K562 (cell line): ENCODE results near the gene ACOT9. TPM values are rescaled to one million over a fixed set of nuclear protein-coding genes. Genes with fewer than 3 reads are reported as not detected.

Experiments used
- ATAC-seq: fragments of 200-7000 bp; cut with Tn5 transposase; 3 replicates; pipeline ENCODE4 v1.9.1; 2020; ENCODE audit warnings: moderate library complexity
- BruUV-seq: library from RNA; stranded (reverse); fragments of 400-500 nt; replicated peaks from 2 replicates; lab custom pipeline; 2021; lab: Mats Ljungman, UMichigan
- CTCF ChIA-PET: fragments of 300-600 bp; formaldehyde crosslinking; extraction: SDS; loops from one replicate; lab custom pipeline; 2021; ENCODE audit warnings: low intra/inter-chr PET ratio; lab: Yijun Ruan, JAX
- POLR2A ChIA-PET: fragments of 300-600, 350-650 bp; sonication (Branson Sonifier 250); formaldehyde crosslinking; extraction: SDS; loops from one replicate; lab custom pipeline; 2021; ENCODE audit warnings: antibody characterized with exemption, inconsistent platforms; lab: Yijun Ruan, JAX
- DNase-seq, 4 experiments: peaks; one replicate each; pipeline versions ENCODE4 v3.0.0 to v3.0.0-alpha.2; 2011 to 2018; ENCODE audit warnings: low spot score in 3 of 4, mixed read lengths in 3 of 4; ENCODE audit errors: extremely low read depth in 1 of 4
- FAIRE-seq: peaks from 2 replicates; lab custom pipeline; 2011; peaks lifted over from hg19 to GRCh38; lab: Jason Lieb, UNC
- H2AFZ ChIP-seq: 2 replicates; pipeline ENCODE4 v1.6.0; 2011; ENCODE audit warnings: low read depth, low read length, control low read depth, inconsistent platforms
- H3K27ac ChIP-seq: fragments of 200-600 bp; 3 replicates; pipeline ENCODE4 v1.8.0; 2011; ENCODE audit warnings: low read depth, mild to moderate bottlenecking, control low read depth, inconsistent platforms, low read length, moderate library complexity, mixed read lengths; ENCODE audit errors: extremely low read depth
- H3K27me3 ChIP-seq, 2 experiments: fragments of 300-600 bp in 1 of 2; 2 replicates in 1 of 2; 3 replicates in 1 of 2; pipeline versions ENCODE4 v1.6.0 to v1.8.0; 2011; ENCODE audit warnings: inconsistent platforms in 2 of 2, low read length in 2 of 2, mild to moderate bottlenecking in 1 of 2, mixed read lengths in 1 of 2, moderate library complexity in 1 of 2; ENCODE audit not compliant: control insufficient read depth in 2 of 2, insufficient read depth in 2 of 2
- H3K36me3 ChIP-seq: fragments of 300-600 bp; 3 replicates; pipeline ENCODE4 v1.8.0; 2011; ENCODE audit warnings: mild to moderate bottlenecking, low read length, inconsistent platforms; ENCODE audit not compliant: control insufficient read depth, insufficient read depth
- H3K4me1 ChIP-seq, 2 experiments: fragments of 200-600 bp in 1 of 2; replicated peaks in 1 of 2; 2 replicates in 1 of 2; 3 replicates in 1 of 2; pipeline versions ENCODE4 v1.5.1 to v1.8.0; 2011; ENCODE audit warnings: inconsistent platforms in 2 of 2, low read length in 2 of 2, mild to moderate bottlenecking in 1 of 2, mixed read lengths in 1 of 2, moderate library complexity in 1 of 2; ENCODE audit not compliant: control insufficient read depth in 2 of 2, insufficient read depth in 2 of 2
- H3K4me2 ChIP-seq: 2 replicates; pipeline ENCODE4 v1.6.1; 2011; ENCODE audit warnings: low read length, control low read depth, inconsistent platforms, mixed read lengths; ENCODE audit not compliant: insufficient read depth
- H3K4me3 ChIP-seq: fragments of 200-600 bp; sonication (generic), shearing (Covaris generic); 2 replicates; pipeline ENCODE4 v1.5.1; 2016; ENCODE audit warnings: control low read depth, inconsistent platforms
- H3K79me2 ChIP-seq: fragments of 200-600 bp; 3 replicates; pipeline ENCODE4 v1.8.0; 2011; ENCODE audit warnings: low read length, inconsistent platforms; ENCODE audit not compliant: control insufficient read depth, insufficient read depth
- H3K9ac ChIP-seq, 2 experiments: 2 replicates each; pipeline versions ENCODE4 v1.6.0 to v1.6.1; 2011; ENCODE audit warnings: low read depth in 2 of 2, low read length in 2 of 2, control low read depth in 1 of 2, inconsistent platforms in 1 of 2, mild to moderate bottlenecking in 1 of 2, mixed read lengths in 1 of 2; ENCODE audit not compliant: insufficient read depth in 1 of 2
- H3K9me1 ChIP-seq: one replicate; pipeline ENCODE4 v1.6.0; 2011; ENCODE audit warnings: inconsistent platforms, mild to moderate bottlenecking, low read length, moderate library complexity; ENCODE audit not compliant: control insufficient read depth, insufficient read depth
- H3K9me3 ChIP-seq: replicated peaks from 2 replicates; pipeline ENCODE4 v1.5.1; 2011; ENCODE audit warnings: low read depth, low read length, inconsistent platforms; ENCODE audit not compliant: control insufficient read depth, insufficient read depth
- H4K20me1 ChIP-seq: replicated peaks from 2 replicates; pipeline ENCODE4 v1.6.1; 2011; ENCODE audit warnings: low read length, inconsistent platforms, mixed read lengths; ENCODE audit not compliant: control insufficient read depth, insufficient read depth
- CREB3 ChIP-seq: fragments of 450-650 bp; conservative IDR thresholded peaks from 2 replicates; pipeline ENCODE4 v1.6.1; 2016; ENCODE audit warnings: missing genetic modification characterization, low read depth, mild to moderate bottlenecking, missing compliant biosample characterization, moderate library complexity
- DIDO1 ChIP-seq: fragments of 450-650 bp; IDR thresholded peaks from 2 replicates; pipeline ENCODE4 v1.6.1; 2016; ENCODE audit warnings: low read depth, missing biosample characterization, missing genetic modification characterization
- ELK1 ChIP-seq: sonication (generic); formaldehyde crosslinking; IDR thresholded peaks from 2 replicates; pipeline ENCODE4 v1.8.1; 2022; ENCODE audit warnings: missing genetic modification reagents
- ETS1 ChIP-seq: conservative IDR thresholded peaks from 2 replicates; pipeline ENCODE4 v1.6.1; 2011; ENCODE audit warnings: low read depth, mild to moderate bottlenecking, low read length; ENCODE audit not compliant: control insufficient read depth
- GTF2F1 ChIP-seq: IDR thresholded peaks from 2 replicates; pipeline ENCODE4 v1.6.1; 2011; ENCODE audit warnings: low read depth, low read length, improper control_type of control experiment
- ID3 ChIP-seq, 2 experiments: fragments of 250-450 bp in 1 of 2; fragments of 450-650 bp in 1 of 2; sonication (Bioruptor Pico) in 1 of 2; IDR thresholded peaks; 2 replicates each; pipeline versions ENCODE4 v1.6.1 to v1.8.0; 2016 to 2021; ENCODE audit warnings: mild to moderate bottlenecking in 2 of 2, moderate library complexity in 2 of 2, missing compliant biosample characterization in 1 of 2, missing genetic modification characterization in 1 of 2
- KAT7 ChIP-seq: sonication (generic); formaldehyde crosslinking; IDR thresholded peaks from 2 replicates; pipeline ENCODE4 v1.8.0; 2022; ENCODE audit warnings: missing genetic modification reagents, mild to moderate bottlenecking, borderline replicate concordance
- KAT8 ChIP-seq: fragments of 450-650 bp; IDR thresholded peaks from 2 replicates; pipeline ENCODE4 v1.6.1; 2016; ENCODE audit warnings: low read depth, mild to moderate bottlenecking
- LARP7 ChIP-seq: fragments of 450-650 bp; IDR thresholded peaks from 2 replicates; pipeline ENCODE4 v1.6.1; 2016
- POLR2H ChIP-seq: IDR thresholded peaks from 2 replicates; pipeline ENCODE4 v1.6.1; 2016; ENCODE audit warnings: missing genetic modification characterization, low read depth, mild to moderate bottlenecking, control low read depth, missing compliant biosample characterization, moderate library complexity
- PURB ChIP-seq: sonication (generic); formaldehyde crosslinking; IDR thresholded peaks from 2 replicates; pipeline ENCODE4 v1.9.0; 2021; ENCODE audit warnings: low read depth, mild to moderate bottlenecking, missing genetic modification reagents
- RBM15 ChIP-seq: fragments of 200-400 bp; formaldehyde crosslinking; IDR thresholded peaks from 2 replicates; pipeline ENCODE4 v1.6.1; 2018; ENCODE audit warnings: mild to moderate bottlenecking, low read length, moderate library complexity; ENCODE audit not compliant: insufficient read depth
- SUPT5H ChIP-seq: fragments of 450-650 bp; IDR thresholded peaks from 2 replicates; pipeline ENCODE4 v1.6.1; 2016
- ZNF134 ChIP-seq: fragments of 250-450 bp; sonication (Bioruptor Pico); conservative IDR thresholded peaks from 2 replicates; pipeline ENCODE4 v1.4.0; 2020
- ZNF263 ChIP-seq: sonication (generic); formaldehyde crosslinking; IDR thresholded peaks from 2 replicates; pipeline ENCODE4 v1.8.0; 2022; ENCODE audit warnings: mild to moderate bottlenecking, missing genetic modification reagents, borderline replicate concordance
- ZNF561 ChIP-seq: fragments of 450-650 bp; formaldehyde crosslinking; conservative IDR thresholded peaks from 2 replicates; pipeline ENCODE4 v1.4.0; 2020; ENCODE audit warnings: mild to moderate bottlenecking, moderate library complexity
- WGBS: fragments of 100-300 bp; shearing (Covaris generic); methylation state at CpG from one replicate; pipeline ENCODE4 v1.1.6; 2016; ENCODE audit warnings: low coverage, mixed read lengths; ENCODE audit not compliant: insufficient coverage; ENCODE audit errors: missing lambda C conversion rate; 5-methylcytosine and 5-hydroxymethylcytosine counted together
- in situ Hi-C: fragments of 300-500 bp; cut with MboI; formaldehyde crosslinking; loops from 4 replicates; pipeline ENCODE4 v1.15.0; 2018; ENCODE audit warnings: inconsistent platforms, mixed read lengths
- intact Hi-C: fragments of 100-400 bp; cut with micrococcal nuclease; formaldehyde crosslinking; loops from 2 replicates; pipeline ENCODE4 v1.14.2; 2022
- polyA plus RNA-seq, 8 experiments: library from polyadenylated mRNA; depleted of rRNA in 4 of 8; stranded (reverse) in 5 of 8; unstranded in 3 of 8; fragments of >200 nt; fragmentation: Nextera tagmentation in 2 of 8; fragmentation: Illumina TruSeq in 1 of 8; extraction: Ambion mirVana in 2 of 8; extraction: Trizol in 1 of 8; gene quantifications; 2 replicates each; pipeline versions ENCODE4 v1.2.1 to v1.2.3, GENCODE V29; 2011 to 2014; ENCODE audit warnings: inconsistent platforms in 1 of 8, missing spikeins in 1 of 8
- total RNA-seq, 7 experiments: library from RNA; depleted of rRNA in 6 of 7; stranded (reverse); fragments of >200 nt in 6 of 7; fragmentation: Illumina TruSeq in 2 of 7; extraction: Trizol in 2 of 7; gene quantifications; 2 replicates each; pipeline versions ENCODE4 v1.2.1 to v1.2.3, GENCODE V29; 2011 to 2021; ENCODE audit warnings: low replicate concordance in 1 of 7

ACOT9 gene
- total and polyA plus RNA-seq, 9 of the 15 experiments (the other 6 are each of a cell fraction or from before 2014, with no cell fraction given), result 31.2 to 80.9 (median 45.3) TPM

GRCh38 chrX:23788946-23789345 is 45.9 kb upstream of the ACOT9 start:
- no peaks in the 10 kb centered on the region for H3K9me3 ChIP-seq
- no peaks in the 10 kb centered on the region for H4K20me1 ChIP-seq
- H3K9me1 ChIP-seq, result no peaks in the 10 kb centered on the region
- H3K27ac ChIP-seq, result no peak overlapping the region
- in situ Hi-C loops (no loop called here), intact Hi-C loops (no loop called here)
- 0% methylated on average over 1 of the region's 4 CpGs for WGBS
- H3K36me3 ChIP-seq, result peaks cover 17% of the 10 kb centered on the region
- no peak for TF ChIP-seq DIDO1 (tag)
- TF ChIP-seq ZNF561 (CRISPR knock-in tag), result no peak
- TF ChIP-seq CREB3 (tag), result no peak
- TF ChIP-seq KAT7 (CRISPR knock-in tag), result no peak
- no peak for TF ChIP-seq GTF2F1
- TF ChIP-seq SUPT5H, result no peak
- TF ChIP-seq RBM15, result no peak
- no peak for TF ChIP-seq POLR2H (tag)
- no peak for TF ChIP-seq ETS1
- no peak for TF ChIP-seq ELK1 (CRISPR knock-in tag)
- no peak for TF ChIP-seq KAT8
- TF ChIP-seq ID3 (CRISPR knock-in tag; IDR thresholded peaks at IDR 0.05), result no peak
- no peak for TF ChIP-seq ID3 (tag; IDR thresholded peaks at IDR 0.05)
- no peak for TF ChIP-seq PURB (CRISPR knock-in tag)
- no peak for TF ChIP-seq ZNF263 (CRISPR knock-in tag)
- TF ChIP-seq ZNF134 (CRISPR knock-in tag), result no peak
- no peak for TF ChIP-seq LARP7
- no peak overlapping the region for H3K9ac ChIP-seq
- no peak for ATAC-seq
- DNase-seq, result no peak
- POLR2A ChIA-PET, result no interaction called here
- H3K4me3 ChIP-seq, result no peak overlapping the region
- CTCF ChIA-PET, result no interaction called here
- H2AFZ ChIP-seq, result no peak overlapping the region
- FAIRE-seq, result no peak
- peaks cover 0 to 4% of the 10 kb centered on the region in 2 experiments; a peak in 2 of 5 replicates for H3K4me1 ChIP-seq
- no peak overlapping the region for H3K4me2 ChIP-seq
- BruUV-seq, result no TSS peak
- H3K27me3 ChIP-seq, result no peaks in the 10 kb centered on the region
- H3K79me2 ChIP-seq, result peaks cover 12% of the 10 kb centered on the region
